Suprapubic skin (tissue), 4 donors: ENCODE results near the gene FRMD4A. TPM values are rescaled to one million over a fixed set of nuclear protein-coding genes. Genes with fewer than 3 reads are reported as not detected.

Source experiments
- DNase-seq, 2 donors: peaks; one replicate each; pipeline ENCODE4 v3.0.0-alpha.2; 2019; ENCODE audit warnings: low spot score in 2 of 2
- H3K27ac ChIP-seq: fragments of 200-600 bp; sonication (generic); one replicate; pipeline ENCODE4 v1.5.1; 2019
- H3K27me3 ChIP-seq: fragments of 200-600 bp; sonication (generic); one replicate; pipeline ENCODE4 v1.5.1; 2019
- H3K36me3 ChIP-seq: fragments of 200-600 bp; sonication (generic); one replicate; pipeline ENCODE4 v1.5.1; 2019
- H3K4me1 ChIP-seq: fragments of 200-600 bp; sonication (generic); one replicate; pipeline ENCODE4 v1.5.1; 2019
- H3K4me3 ChIP-seq: fragments of 200-600 bp; sonication (generic); one replicate; pipeline ENCODE4 v1.5.1; 2019; ENCODE audit warnings: mild to moderate bottlenecking
- H3K9me3 ChIP-seq: fragments of 200-600 bp; sonication (generic); one replicate; pipeline ENCODE4 v1.5.1; 2019
- EP300 ChIP-seq: sonication (generic); formaldehyde crosslinking; IDR thresholded peaks from one replicate; pipeline ENCODE4 v1.6.1; 2017; ENCODE audit warnings: antibody characterized with exemption
- POLR2A ChIP-seq, 2 donors: fragments of 450-650 bp; IDR thresholded peaks; one replicate each; pipeline ENCODE4 v1.6.1; 2017; ENCODE audit warnings: antibody characterized with exemption in 2 of 2, mild to moderate bottlenecking in 2 of 2, moderate library complexity in 2 of 2
- POLR2AphosphoS5 ChIP-seq, 3 donors: sonication (generic); formaldehyde crosslinking; IDR thresholded peaks; one replicate each; pipeline ENCODE4 v1.6.1; 2017; ENCODE audit warnings: antibody characterized with exemption in 3 of 3
- WGBS: methylation state at CpG from one replicate; pipeline ENCODE4 v1.1.5; 2018; 5-methylcytosine and 5-hydroxymethylcytosine counted together
- total RNA-seq, 4 donors: library from RNA; depleted of rRNA; stranded (reverse); fragments of >200 nt; gene quantifications; one replicate each; pipeline ENCODE4 v1.1.0, GENCODE V29; 2016
- TF ChIP-seq, protein P1 (sequence below), 2 donors: fragments of 200-600 bp in 1 of 2; fragments of 450-650 bp in 1 of 2; sonication (generic) in 1 of 2; IDR thresholded peaks; one replicate each; pipeline ENCODE4 v1.5.1; 2016 to 2019; ENCODE audit warnings: antibody characterized with exemption in 2 of 2, mild to moderate bottlenecking in 1 of 2, moderate library complexity in 1 of 2

The FRMD4A gene
- total RNA-seq, 4 donors from 2014 or later = 27.4 to 86.3 (median 58.0) TPM

DNA sequence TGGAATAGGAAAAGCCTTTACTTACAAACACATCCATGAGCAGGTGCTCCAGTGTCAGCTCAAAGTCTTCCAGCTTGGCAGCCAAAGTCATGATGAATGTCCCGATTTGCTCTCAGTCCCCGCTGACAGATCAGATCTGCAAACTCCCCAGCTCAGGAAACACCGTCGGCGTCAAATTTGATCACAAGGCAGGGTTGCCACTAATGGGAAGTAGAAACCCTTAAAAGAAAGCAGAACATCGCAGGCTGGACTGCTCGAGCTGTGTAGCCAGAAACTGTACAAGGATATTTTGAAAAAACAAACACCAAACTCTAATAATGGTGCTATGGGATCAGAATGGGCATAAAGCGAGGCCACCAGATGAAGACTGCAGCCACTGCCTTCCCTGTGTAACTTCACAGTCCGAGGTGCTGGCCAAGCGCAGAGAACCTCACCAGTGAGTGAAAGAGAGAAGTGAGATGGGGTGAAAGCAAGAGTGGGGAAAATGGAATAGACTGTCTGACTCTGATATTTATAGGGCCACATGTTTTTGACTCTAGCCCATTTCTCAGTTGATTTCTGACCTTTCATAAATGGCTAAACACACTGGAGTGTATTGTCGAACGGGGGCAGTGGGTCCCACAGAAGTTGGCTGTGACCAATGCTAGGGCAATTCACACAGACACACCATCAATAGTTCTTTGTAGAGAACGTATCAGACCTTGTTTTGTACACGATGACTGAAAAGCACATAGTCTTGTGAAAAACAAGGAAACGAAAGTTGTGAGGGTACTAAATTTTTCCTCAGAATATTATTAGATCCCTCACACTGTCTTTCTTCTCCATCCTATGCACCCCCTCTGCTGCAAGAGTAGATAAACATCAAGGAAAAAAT is 306.2 kb downstream of the FRMD4A start:
- DNase-seq = no peak
- Histone ChIP-seq H3K27me3 (no peaks in the 10 kb centered on the region), H3K4me1 (peaks cover 5% of the 10 kb centered on the region), H3K36me3 (no peaks in the 10 kb centered on the region), H3K27ac (peak overlapping the region; percentile 34), H3K9me3 (no peaks in the 10 kb centered on the region), H3K4me3 (peak overlapping the region; percentile 23)
- WGBS = 81% methylated on average over 15 of the region's 15 CpGs
- TF ChIP-seq EP300 = no peak
- no peak for TF ChIP-seq POLR2AphosphoS5 (IDR thresholded peaks at IDR 0.05)
- TF ChIP-seq, protein P1, sequence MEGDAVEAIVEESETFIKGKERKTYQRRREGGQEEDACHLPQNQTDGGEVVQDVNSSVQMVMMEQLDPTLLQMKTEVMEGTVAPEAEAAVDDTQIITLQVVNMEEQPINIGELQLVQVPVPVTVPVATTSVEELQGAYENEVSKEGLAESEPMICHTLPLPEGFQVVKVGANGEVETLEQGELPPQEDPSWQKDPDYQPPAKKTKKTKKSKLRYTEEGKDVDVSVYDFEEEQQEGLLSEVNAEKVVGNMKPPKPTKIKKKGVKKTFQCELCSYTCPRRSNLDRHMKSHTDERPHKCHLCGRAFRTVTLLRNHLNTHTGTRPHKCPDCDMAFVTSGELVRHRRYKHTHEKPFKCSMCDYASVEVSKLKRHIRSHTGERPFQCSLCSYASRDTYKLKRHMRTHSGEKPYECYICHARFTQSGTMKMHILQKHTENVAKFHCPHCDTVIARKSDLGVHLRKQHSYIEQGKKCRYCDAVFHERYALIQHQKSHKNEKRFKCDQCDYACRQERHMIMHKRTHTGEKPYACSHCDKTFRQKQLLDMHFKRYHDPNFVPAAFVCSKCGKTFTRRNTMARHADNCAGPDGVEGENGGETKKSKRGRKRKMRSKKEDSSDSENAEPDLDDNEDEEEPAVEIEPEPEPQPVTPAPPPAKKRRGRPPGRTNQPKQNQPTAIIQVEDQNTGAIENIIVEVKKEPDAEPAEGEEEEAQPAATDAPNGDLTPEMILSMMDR (IDR thresholded peaks at IDR 0.05) = no peak
- TF ChIP-seq POLR2A (IDR thresholded peaks at IDR 0.05) = peak in 1 of 2 donors; percentile 12

DNA sequence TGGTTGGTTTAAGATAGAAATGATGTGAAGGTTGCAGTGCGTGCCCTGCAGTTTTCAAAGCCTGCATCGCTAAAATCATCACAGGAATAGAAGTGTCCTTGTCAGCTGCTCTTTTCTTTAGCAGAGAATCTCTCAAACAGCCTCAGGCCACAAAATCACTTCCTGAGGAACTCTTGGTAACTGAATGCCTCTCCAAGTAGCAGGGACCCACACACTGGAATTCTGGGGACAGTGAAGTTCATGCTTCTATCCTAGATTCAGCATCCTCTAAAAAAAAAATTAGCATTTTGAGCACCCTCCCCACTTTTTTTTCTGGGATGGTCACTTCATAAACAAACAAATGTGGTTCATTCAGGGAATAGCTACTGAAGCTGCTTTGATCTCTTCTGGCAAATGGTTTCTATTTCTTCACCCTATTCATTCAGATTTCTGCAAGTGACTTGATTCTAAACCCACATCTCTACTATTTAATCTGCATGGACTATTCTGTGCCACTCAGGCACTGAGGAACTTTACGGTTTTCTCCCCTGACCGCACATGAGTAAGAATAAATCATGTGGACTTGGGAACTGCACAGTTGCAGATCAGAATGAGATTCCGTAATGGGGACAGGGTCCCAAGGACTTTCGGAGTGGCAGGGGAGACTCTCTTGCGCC is 306.9 kb downstream of the FRMD4A start:
- DNase-seq = no peak
- peak overlapping the region; percentile 23 for H3K4me3 ChIP-seq
- H3K27ac ChIP-seq = peak overlapping the region; percentile 34
- no peaks in the 10 kb centered on the region for H3K27me3 ChIP-seq
- TF ChIP-seq, protein P1 (IDR thresholded peaks at IDR 0.05) = no peak
- no peak for TF ChIP-seq POLR2AphosphoS5 (IDR thresholded peaks at IDR 0.05)
- no peak for TF ChIP-seq EP300
- no peak for TF ChIP-seq POLR2A (IDR thresholded peaks at IDR 0.05)
- no peaks in the 10 kb centered on the region for H3K9me3 ChIP-seq
- H3K36me3 ChIP-seq = no peaks in the 10 kb centered on the region
- 68% methylated on average over 7 of the region's 7 CpGs for whole genome bisulfite sequencing
- H3K4me1 ChIP-seq = peaks cover 5% of the 10 kb centered on the region

DNA sequence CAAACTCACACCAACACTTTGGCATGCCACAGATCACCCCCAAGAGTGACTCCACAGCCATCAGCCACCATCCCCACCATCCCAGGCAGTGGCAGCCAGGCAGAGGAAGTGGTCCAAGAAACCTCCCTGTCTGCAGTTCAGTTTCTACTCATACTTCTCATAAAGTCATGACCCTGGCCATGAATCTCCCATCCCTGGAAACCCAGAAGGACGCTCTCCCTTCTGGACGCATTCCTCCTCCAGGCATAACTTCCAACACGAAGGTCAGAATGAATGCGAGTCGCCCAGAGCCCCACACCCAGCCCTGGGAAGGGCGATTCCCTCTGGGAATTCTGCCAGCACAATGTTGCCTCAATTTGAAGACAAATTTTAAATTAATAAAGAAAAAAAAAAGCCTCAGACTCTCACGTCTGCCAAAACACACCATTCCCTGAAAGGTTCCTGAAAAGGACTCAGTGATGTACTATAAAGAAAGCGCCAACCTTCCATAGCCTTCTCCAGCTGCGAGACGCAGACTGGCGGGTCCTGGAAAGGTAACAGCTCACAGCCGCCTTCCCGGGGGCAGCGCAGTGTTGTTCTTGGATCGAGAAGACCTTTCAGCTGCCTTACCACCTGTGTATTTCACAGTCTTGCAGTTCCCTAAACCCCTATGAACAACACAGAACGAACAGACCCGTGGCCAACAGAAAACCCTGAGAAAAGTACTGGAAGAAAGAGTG is 307.6 kb downstream of the FRMD4A start:
- no peak for DNase-seq
- H3K27ac ChIP-seq = peak overlapping the region; percentile 32
- WGBS = 49% methylated on average over 17 of the region's 17 CpGs
- TF ChIP-seq POLR2AphosphoS5 (IDR thresholded peaks at IDR 0.05) = no peak
- TF ChIP-seq EP300 = no peak
- TF ChIP-seq, protein P1 (IDR thresholded peaks at IDR 0.05) = no peak
- TF ChIP-seq POLR2A (IDR thresholded peaks at IDR 0.05) = no peak
- peak overlapping the region; percentile 23 for H3K4me3 ChIP-seq
- no peaks in the 10 kb centered on the region for H3K9me3 ChIP-seq
- H3K27me3 ChIP-seq = no peaks in the 10 kb centered on the region
- no peaks in the 10 kb centered on the region for H3K36me3 ChIP-seq
- H3K4me1 ChIP-seq = peaks cover 5% of the 10 kb centered on the region

DNA sequence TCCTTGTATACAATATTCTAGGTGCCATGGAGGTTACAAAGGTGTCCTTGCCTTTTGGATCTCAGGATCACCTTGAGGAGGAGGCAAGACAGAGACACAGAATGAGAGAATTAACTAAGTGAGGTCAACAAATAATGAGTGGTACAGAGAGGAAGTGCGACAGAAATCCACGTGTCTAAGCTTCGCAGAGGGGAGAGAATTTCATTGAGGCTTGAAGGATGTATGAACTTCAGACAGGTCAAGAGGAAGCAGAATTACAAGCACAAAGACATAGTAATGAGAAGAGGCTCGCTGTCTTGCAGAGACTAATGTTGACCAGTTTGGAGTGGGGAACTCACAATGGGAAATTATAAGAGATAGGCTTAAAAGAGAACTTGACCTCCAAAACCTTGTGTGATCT is 308.7 kb downstream of the FRMD4A start:
- Histone ChIP-seq H3K4me3 (no peak overlapping the region), H3K4me1 (peaks cover 8% of the 10 kb centered on the region), H3K36me3 (no peaks in the 10 kb centered on the region), H3K27me3 (no peaks in the 10 kb centered on the region), H3K9me3 (no peaks in the 10 kb centered on the region), H3K27ac (no peak overlapping the region)
- WGBS = 79% methylated on average over 4 of the region's 4 CpGs
- TF ChIP-seq, protein P1 (IDR thresholded peaks at IDR 0.05) = no peak
- no peak for TF ChIP-seq POLR2AphosphoS5 (IDR thresholded peaks at IDR 0.05)
- no peak for TF ChIP-seq POLR2A (IDR thresholded peaks at IDR 0.05)
- no peak for TF ChIP-seq EP300
- DNase-seq = no peak
